HEK293 (cell line): ENCODE data around the gene MYCBPAP.
A peak's percentile ranks its signal among the peaks of the same experiment; 100 is the strongest.

Source experiments
- CTCF ChIA-PET: fragments of 350-600 bp; formaldehyde crosslinking; extraction: SDS; loops from one replicate; lab custom pipeline; 2021; ENCODE audit warnings: antibody characterized with exemption; lab: Yijun Ruan, JAX
- POLR2A ChIA-PET: fragments of 300-600 bp; formaldehyde crosslinking; extraction: SDS; loops from one replicate; lab custom pipeline; 2020; ENCODE audit warnings: antibody characterized with exemption, inconsistent platforms; lab: Yijun Ruan, JAX
- H3K27ac ChIP-seq: fragments of 200-500 bp; sonication (Bioruptor generic); 2 replicates; pipeline ENCODE4 v1.5.1; 2014; ENCODE audit warnings: low read depth, low read length, control low read depth, inconsistent platforms; ENCODE audit errors: extremely low read depth
- H3K36me3 ChIP-seq, 2 experiments: fragments of 200-500 bp in 1 of 2; sonication (Bioruptor generic) in 1 of 2; 1 replicate in 1 of 2; 2 replicates in 1 of 2; pipeline ENCODE4 v1.5.1; 2014 to 2017; ENCODE audit warnings: inconsistent platforms in 2 of 2, low read length in 2 of 2; ENCODE audit not compliant: control insufficient read depth in 2 of 2, insufficient read depth in 1 of 2
- H3K4me1 ChIP-seq: fragments of 200-500 bp; sonication (Bioruptor generic); 2 replicates; pipeline ENCODE4 v1.5.1; 2014; ENCODE audit warnings: mild to moderate bottlenecking, low read length, inconsistent platforms; ENCODE audit not compliant: control insufficient read depth, insufficient read depth
- H3K4me3 ChIP-seq: 2 replicates; pipeline ENCODE4 v1.5.1; 2011; ENCODE audit warnings: low read depth, mild to moderate bottlenecking, control low read depth, low read length, moderate library complexity
- H3K9me3 ChIP-seq: fragments of 200-500 bp; sonication (Bioruptor generic); 2 replicates; pipeline ENCODE4 v1.5.1; 2014; ENCODE audit warnings: low read depth, low read length, inconsistent platforms; ENCODE audit not compliant: control insufficient read depth, insufficient read depth
- ATF2 ChIP-seq: fragments of 450-650 bp; formaldehyde crosslinking; IDR thresholded peaks from 2 replicates; pipeline ENCODE4 v1.5.1; 2016; ENCODE audit warnings: missing biosample characterization, missing genetic modification characterization, low read depth
- ZBTB17 ChIP-seq: fragments of 450-650 bp; formaldehyde crosslinking; IDR thresholded peaks from 2 replicates; pipeline ENCODE4 v1.5.1; 2016; ENCODE audit warnings: missing biosample characterization, missing genetic modification characterization
- ZBTB44 ChIP-seq: fragments of 450-650 bp; IDR thresholded peaks from 2 replicates; pipeline ENCODE4 v1.5.1; 2018; ENCODE audit warnings: missing biosample characterization, mild to moderate bottlenecking, missing genetic modification characterization
- ZBTB48 ChIP-seq: fragments of 450-650 bp; formaldehyde crosslinking; IDR thresholded peaks from 2 replicates; pipeline ENCODE4 v1.5.1; 2016; ENCODE audit warnings: missing biosample characterization, missing genetic modification characterization
- ZNF350 ChIP-seq: fragments of 450-650 bp; formaldehyde crosslinking; IDR thresholded peaks from 2 replicates; pipeline ENCODE4 v1.5.0; 2017; ENCODE audit warnings: missing biosample characterization, mild to moderate bottlenecking, missing genetic modification characterization
- ZNF37A ChIP-seq: fragments of 450-650 bp; IDR thresholded peaks from 2 replicates; pipeline ENCODE4 v1.5.1; 2018; ENCODE audit warnings: missing biosample characterization, missing genetic modification characterization
- ZNF391 ChIP-seq: fragments of 450-650 bp; formaldehyde crosslinking; IDR thresholded peaks from 2 replicates; pipeline ENCODE4 v1.5.1; 2016; ENCODE audit warnings: low read depth, missing biosample characterization, missing genetic modification characterization, borderline replicate concordance
- ZNF549 ChIP-seq: fragments of 450-650 bp; IDR thresholded peaks from 2 replicates; pipeline ENCODE4 v1.5.1; 2018; ENCODE audit warnings: missing biosample characterization, missing genetic modification characterization, mild to moderate bottlenecking, inconsistent platforms, moderate library complexity
- ZNF629 ChIP-seq: fragments of 450-650 bp; formaldehyde crosslinking; IDR thresholded peaks from 2 replicates; pipeline ENCODE4 v1.5.1; 2017; ENCODE audit warnings: missing biosample characterization, missing genetic modification characterization
- ZNF654 ChIP-seq: fragments of 450-650 bp; formaldehyde crosslinking; IDR thresholded peaks from 2 replicates; pipeline ENCODE4 v1.5.1; 2016; ENCODE audit warnings: low read depth, missing biosample characterization, missing genetic modification characterization
- ZNF664 ChIP-seq: fragments of 450-650 bp; formaldehyde crosslinking; IDR thresholded peaks from 2 replicates; pipeline ENCODE4 v1.5.1; 2016; ENCODE audit warnings: missing biosample characterization, missing genetic modification characterization
- TF ChIP-seq, protein P1 (sequence below): fragments of 450-650 bp; formaldehyde crosslinking; IDR thresholded peaks from 2 replicates; pipeline ENCODE4; 2016; ENCODE audit warnings: missing biosample characterization, missing genetic modification characterization
- TF ChIP-seq, protein P2 (sequence below): fragments of 450-650 bp; formaldehyde crosslinking; IDR thresholded peaks from 2 replicates; pipeline ENCODE4 v1.5.1; 2016; ENCODE audit warnings: missing biosample characterization, missing genetic modification characterization

Gene MYCBPAP

GRCh38 chr17:50459756-50460155 is 48.5 kb upstream of the MYCBPAP start:
- ChIA-PET CTCF (interaction anchor here (0.7 to 5.1 kb wide), 4 partner anchors 12 to 357 kb away, joined by 3 to 29 read pairs (median 10); partner anchors contain the start of genes LRRC59 and RSAD1), POLR2A (interaction anchor here (1.5 kb wide), 1 partner anchor 33 kb away, joined by 4 read pairs; the partner anchor contains the start of gene ACSF2)
- Histone ChIP-seq H3K9me3 (no peaks in the 10 kb centered on the region), H3K36me3 (peaks cover 0 to 32% of the 10 kb centered on the region in 2 experiments; a peak in 1 of 3 replicates), H3K27ac (no peak overlapping the region), H3K4me1 (peaks cover 17% of the 10 kb centered on the region), H3K4me3 (no peak overlapping the region)
- TF ChIP-seq, protein P1, sequence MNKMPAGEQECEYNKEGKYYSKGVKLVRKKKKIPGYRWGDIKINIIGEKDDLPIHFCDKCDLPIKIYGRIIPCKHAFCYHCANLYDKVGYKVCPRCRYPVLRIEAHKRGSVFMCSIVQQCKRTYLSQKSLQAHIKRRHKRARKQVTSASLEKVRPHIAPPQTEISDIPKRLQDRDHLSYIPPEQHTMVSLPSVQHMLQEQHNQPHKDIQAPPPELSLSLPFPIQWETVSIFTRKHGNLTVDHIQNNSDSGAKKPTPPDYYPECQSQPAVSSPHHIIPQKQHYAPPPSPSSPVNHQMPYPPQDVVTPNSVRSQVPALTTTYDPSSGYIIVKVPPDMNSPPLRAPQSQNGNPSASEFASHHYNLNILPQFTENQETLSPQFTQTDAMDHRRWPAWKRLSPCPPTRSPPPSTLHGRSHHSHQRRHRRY (tag by site-specific recombination), result no peak
- TF ChIP-seq ZBTB48 (tag by site-specific recombination) (peak; percentile 12; the same call in 1 of the 2 replicates), ZNF549 (tag by site-specific recombination) (no peak), ZBTB17 (tag by site-specific recombination) (peak; percentile 25; the same call in 1 of the 2 replicates)

GRCh38 chr17:50460831-50461526 is 47.3 kb upstream of the MYCBPAP start:
- CTCF ChIA-PET, result interaction anchor here (5.1 kb wide), 1 partner anchor 17 kb away, joined by 29 read pairs; the partner anchor contains the start of gene RSAD1

More at GRCh38 chr17:50460831-50461526, 47.3 kb upstream of the MYCBPAP start:
- H3K4me3 ChIP-seq, result no peak overlapping the region
- peaks cover 17% of the 10 kb centered on the region for H3K4me1 ChIP-seq
- POLR2A ChIA-PET, result interaction anchor here (0.6 kb wide), 1 partner anchor 43 kb away, joined by 6 read pairs; no protein-coding TSS in a partner anchor
- no peaks in the 10 kb centered on the region for H3K9me3 ChIP-seq
- peaks cover 0 to 37% of the 10 kb centered on the region in 2 experiments; a peak in 1 of 3 replicates for H3K36me3 ChIP-seq
- no peak overlapping the region for H3K27ac ChIP-seq
- TF ChIP-seq ZBTB44 (tag by site-specific recombination) (no peak), ZNF391 (tag by site-specific recombination) (no peak), ZNF654 (tag by site-specific recombination) (no peak), ZNF37A (tag by site-specific recombination) (no peak), ZNF664 (no peak), ZNF350 (tag by site-specific recombination) (no peak), ZNF629 (tag by site-specific recombination) (no peak), ATF2 (tag by site-specific recombination) (no peak)
- TF ChIP-seq, protein P2, sequence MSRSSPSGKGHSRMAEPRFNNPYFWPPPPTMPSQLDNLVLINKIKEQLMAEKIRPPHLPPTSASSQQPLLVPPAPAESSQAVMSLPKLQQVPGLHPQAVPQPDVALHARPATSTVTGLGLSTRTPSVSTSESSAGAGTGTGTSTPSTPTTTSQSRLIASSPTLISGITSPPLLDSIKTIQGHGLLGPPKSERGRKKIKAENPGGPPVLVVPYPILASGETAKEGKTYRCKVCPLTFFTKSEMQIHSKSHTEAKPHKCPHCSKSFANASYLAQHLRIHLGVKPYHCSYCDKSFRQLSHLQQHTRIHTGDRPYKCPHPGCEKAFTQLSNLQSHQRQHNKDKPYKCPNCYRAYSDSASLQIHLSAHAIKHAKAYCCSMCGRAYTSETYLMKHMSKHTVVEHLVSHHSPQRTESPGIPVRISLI, result no peak
